GM12878 (cell line): ENCODE data around the gene FAM120B.

ENCODE experiments used
- ATF2 ChIP-seq: IDR thresholded peaks from 2 replicates; pipeline ENCODE4 v1.6.1; 2012; ENCODE audit warnings: low read length, inconsistent platforms
- CBFB ChIP-seq: IDR thresholded peaks from 2 replicates; pipeline ENCODE4 v1.6.1; 2016; ENCODE audit warnings: antibody characterized with exemption, low read depth
- CTCF ChIP-seq, 3 experiments: IDR thresholded peaks in 2 of 3; conservative IDR thresholded peaks in 1 of 3; 2 replicates each; pipeline ENCODE4 v1.5.1; 2011; ENCODE audit warnings: low read depth in 3 of 3, low read length in 3 of 3, mild to moderate bottlenecking in 3 of 3, control low read depth in 2 of 3, moderate library complexity in 2 of 3, inconsistent platforms in 1 of 3, mixed read lengths in 1 of 3; ENCODE audit not compliant: control insufficient read depth in 2 of 3, insufficient read depth in 1 of 3; ENCODE audit errors: extremely low read depth in 1 of 3
- FOXM1 ChIP-seq: IDR thresholded peaks from 2 replicates; pipeline ENCODE4 v1.6.1; 2012; ENCODE audit warnings: low read depth, mild to moderate bottlenecking, inconsistent platforms, low read length, moderate library complexity
- MTA2 ChIP-seq: fragments of 450-650 bp; IDR thresholded peaks from 2 replicates; pipeline ENCODE4 v1.6.1; 2016; ENCODE audit warnings: low read depth, mild to moderate bottlenecking, moderate library complexity
- PBX3 ChIP-seq: IDR thresholded peaks from 2 replicates; pipeline ENCODE4 v1.6.1; 2011; ENCODE audit warnings: mild to moderate bottlenecking, low read depth, low read length, moderate library complexity; ENCODE audit not compliant: insufficient replicate concordance
- SMARCA5 ChIP-seq: fragments of 450-650 bp; IDR thresholded peaks from 2 replicates; pipeline ENCODE4 v1.6.1; 2017; ENCODE audit warnings: mild to moderate bottlenecking
- STAT3 ChIP-seq: IDR thresholded peaks from 2 replicates; pipeline ENCODE4 v1.6.1; 2011; ENCODE audit warnings: low read depth, low read length, improper control_type of control experiment
- YY1 ChIP-seq: IDR thresholded peaks from 2 replicates; pipeline ENCODE4 v1.6.1; 2011; ENCODE audit warnings: low read depth, mild to moderate bottlenecking, low read length
- ZNF274 ChIP-seq: IDR thresholded peaks from one replicate; pipeline ENCODE4 v1.8.0; 2011; ENCODE audit not compliant: insufficient read length, insufficient read depth

- TF ChIP-seq ATF2 (no peak), PBX3 (no peak), CTCF (IDR thresholded peaks at IDR 0.05 in 2 of 3, conservative IDR thresholded peaks at IDR 0.05 in 1 of 3; ENCODE audit: control insufficient read depth in 2 of 3, extremely low read depth in 1 of 3, insufficient read depth in 1 of 3, low read depth in 3 of 3, low read length in 3 of 3) (no peak), FOXM1 (no peak), CBFB (no peak), YY1 (no peak), ZNF274 (no peak), MTA2 (no peak), STAT3 (no peak), SMARCA5 (no peak)
Measured at GRCh38 chr6:170265655-170266054, 40.9 kb upstream of the FAM120B start.
